Neural progenitor cell (in vitro differentiated cells): Measurements from ENCODE around the gene ZFAND6. TPM values are rescaled to one million over a fixed set of nuclear protein-coding genes. Genes with fewer than 3 reads are reported as not detected.

Source experiments
- DNase-seq: peaks from one replicate; pipeline ENCODE4 v3.0.0-alpha.2; 2016; ENCODE audit warnings: low spot score
- H2AFZ ChIP-seq: fragments of 200-600 bp; sonication (generic); replicated peaks from 2 replicates; pipeline ENCODE4 v1.6.1; 2016; ENCODE audit warnings: antibody characterized with exemption
- H3F3A ChIP-seq: fragments of 200-600 bp; sonication (generic); 2 replicates; pipeline ENCODE4 v1.6.1; 2016; ENCODE audit warnings: antibody characterized with exemption, low read depth
- H3K27ac ChIP-seq: fragments of 200-600 bp; sonication (generic); 2 replicates; pipeline ENCODE4 v1.5.1; 2016; ENCODE audit warnings: mild to moderate bottlenecking
- H3K27me3 ChIP-seq: fragments of 200-600 bp; sonication (generic); 2 replicates; pipeline ENCODE4 v1.6.1; 2016; ENCODE audit warnings: mild to moderate bottlenecking, moderate library complexity
- H3K36me3 ChIP-seq: fragments of 200-600 bp; sonication (generic); 2 replicates; pipeline ENCODE4 v1.5.1; 2016
- H3K4me1 ChIP-seq: fragments of 200-600 bp; sonication (generic); 2 replicates; pipeline ENCODE4 v1.6.1; 2016; ENCODE audit warnings: mixed run types
- H3K4me2 ChIP-seq: fragments of 200-600 bp; sonication (generic); 2 replicates; pipeline ENCODE4 v1.6.1; 2016
- H3K4me3 ChIP-seq: fragments of 200-600 bp; sonication (generic); 2 replicates; pipeline ENCODE4 v1.5.1; 2016
- H3K79me2 ChIP-seq: fragments of 200-600 bp; sonication (generic); 2 replicates; pipeline ENCODE4 v1.6.1; 2016; ENCODE audit warnings: low read depth
- H3K9ac ChIP-seq: fragments of 200-600 bp; sonication (generic); 2 replicates; pipeline ENCODE4 v1.6.1; 2016
- H3K9me3 ChIP-seq: fragments of 200-600 bp; sonication (generic); 2 replicates; pipeline ENCODE4 v1.5.1; 2016; ENCODE audit warnings: low read depth
- H4K20me1 ChIP-seq: fragments of 200-600 bp; sonication (generic); 2 replicates; pipeline ENCODE4 v1.6.1; 2016; ENCODE audit warnings: low read depth
- H3K27ac Mint-ChIP-seq: 3 replicates; pipeline ENCODE4 v1.8.0; 2021; ENCODE audit warnings: mixed read lengths
- H3K27me3 Mint-ChIP-seq: 2 replicates; pipeline ENCODE4 v1.8.0; 2022; ENCODE audit warnings: low read depth, mild to moderate bottlenecking, inconsistent platforms, moderate library complexity, mixed read lengths; ENCODE audit not compliant: insufficient read depth
- H3K36me3 Mint-ChIP-seq: 3 replicates; pipeline ENCODE4 v1.8.0; 2021; ENCODE audit warnings: mixed read lengths
- H3K4me1 Mint-ChIP-seq: 3 replicates; pipeline ENCODE4 v1.8.0; 2021; ENCODE audit warnings: mixed read lengths
- H3K4me3 Mint-ChIP-seq: 3 replicates; pipeline ENCODE4 v1.8.0; 2021; ENCODE audit warnings: mild to moderate bottlenecking, moderate library complexity, mixed read lengths
- H3K9me3 Mint-ChIP-seq: 3 replicates; pipeline ENCODE4 v1.8.0; 2020; ENCODE audit warnings: mixed read lengths
- EZH2 ChIP-seq: fragments of 200-600 bp; sonication (generic); IDR thresholded peaks from 2 replicates; pipeline ENCODE4 v1.6.1; 2017; ENCODE audit warnings: antibody characterized with exemption, mild to moderate bottlenecking, moderate library complexity
- EZH2phosphoT487 ChIP-seq: fragments of 200-600 bp; sonication (generic); IDR thresholded peaks from 2 replicates; pipeline ENCODE4 v1.6.1; 2017; ENCODE audit warnings: antibody characterized with exemption
- total RNA-seq: library from RNA; depleted of rRNA; stranded (reverse); fragments of >200 nt; gene quantifications from 2 replicates; pipeline ENCODE4 v1.2.3, GENCODE V29; 2015; ENCODE audit warnings: low replicate concordance
- TF ChIP-seq, protein P1 (sequence below): fragments of 200-600 bp; sonication (generic); IDR thresholded peaks from 2 replicates; pipeline ENCODE4 v1.5.1; 2017; ENCODE audit warnings: antibody characterized with exemption, mild to moderate bottlenecking

ZFAND6 gene
- total RNA-seq, 1 donor from 2014 or later: 329 TPM

DNA sequence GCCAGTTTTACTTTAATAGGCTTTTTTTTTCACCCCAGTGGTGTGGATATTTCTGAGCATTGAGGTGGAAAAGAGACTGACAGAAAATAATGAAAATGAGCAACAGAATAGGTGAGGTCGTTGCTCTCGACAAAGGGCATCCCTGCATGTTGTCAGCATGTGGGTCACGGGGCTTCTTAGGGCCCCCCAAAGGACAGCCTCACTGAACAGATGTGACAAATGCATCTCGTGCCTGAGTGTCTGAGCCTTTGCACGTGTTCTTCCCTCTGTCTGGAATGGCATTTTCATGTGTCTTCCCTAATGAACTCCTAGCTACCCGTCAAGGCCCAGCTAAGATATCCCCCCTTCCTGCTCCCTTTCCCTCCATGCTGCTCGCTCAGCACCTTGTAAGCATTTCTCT is 125.1 kb downstream of the ZFAND6 start:
- Histone ChIP-seq H3K27ac (no peak overlapping the region), H2AFZ (no peak overlapping the region), H3K27me3 (no peaks in the 10 kb centered on the region), H3K4me1 (peaks cover 11% of the 10 kb centered on the region), H3K9me3 (no peaks in the 10 kb centered on the region), H3F3A (peaks cover 17% of the 10 kb centered on the region), H3K9ac (no peak overlapping the region), H3K79me2 (no peaks in the 10 kb centered on the region), H3K36me3 (no peaks in the 10 kb centered on the region), H3K4me2 (no peak overlapping the region), H4K20me1 (no peaks in the 10 kb centered on the region), H3K4me3 (no peak overlapping the region)
- Mint-ChIP-seq H3K4me1 (peaks cover 30% of the 10 kb centered on the region), H3K27me3 (peaks cover 6% of the 10 kb centered on the region), H3K9me3 (peaks cover 3% of the 10 kb centered on the region), H3K27ac (no peak overlapping the region), H3K36me3 (peaks cover 28% of the 10 kb centered on the region), H3K4me3 (no peak overlapping the region)
- TF ChIP-seq, protein P1, sequence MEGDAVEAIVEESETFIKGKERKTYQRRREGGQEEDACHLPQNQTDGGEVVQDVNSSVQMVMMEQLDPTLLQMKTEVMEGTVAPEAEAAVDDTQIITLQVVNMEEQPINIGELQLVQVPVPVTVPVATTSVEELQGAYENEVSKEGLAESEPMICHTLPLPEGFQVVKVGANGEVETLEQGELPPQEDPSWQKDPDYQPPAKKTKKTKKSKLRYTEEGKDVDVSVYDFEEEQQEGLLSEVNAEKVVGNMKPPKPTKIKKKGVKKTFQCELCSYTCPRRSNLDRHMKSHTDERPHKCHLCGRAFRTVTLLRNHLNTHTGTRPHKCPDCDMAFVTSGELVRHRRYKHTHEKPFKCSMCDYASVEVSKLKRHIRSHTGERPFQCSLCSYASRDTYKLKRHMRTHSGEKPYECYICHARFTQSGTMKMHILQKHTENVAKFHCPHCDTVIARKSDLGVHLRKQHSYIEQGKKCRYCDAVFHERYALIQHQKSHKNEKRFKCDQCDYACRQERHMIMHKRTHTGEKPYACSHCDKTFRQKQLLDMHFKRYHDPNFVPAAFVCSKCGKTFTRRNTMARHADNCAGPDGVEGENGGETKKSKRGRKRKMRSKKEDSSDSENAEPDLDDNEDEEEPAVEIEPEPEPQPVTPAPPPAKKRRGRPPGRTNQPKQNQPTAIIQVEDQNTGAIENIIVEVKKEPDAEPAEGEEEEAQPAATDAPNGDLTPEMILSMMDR: no peak
- no peak for TF ChIP-seq EZH2
- DNase-seq: no peak

DNA sequence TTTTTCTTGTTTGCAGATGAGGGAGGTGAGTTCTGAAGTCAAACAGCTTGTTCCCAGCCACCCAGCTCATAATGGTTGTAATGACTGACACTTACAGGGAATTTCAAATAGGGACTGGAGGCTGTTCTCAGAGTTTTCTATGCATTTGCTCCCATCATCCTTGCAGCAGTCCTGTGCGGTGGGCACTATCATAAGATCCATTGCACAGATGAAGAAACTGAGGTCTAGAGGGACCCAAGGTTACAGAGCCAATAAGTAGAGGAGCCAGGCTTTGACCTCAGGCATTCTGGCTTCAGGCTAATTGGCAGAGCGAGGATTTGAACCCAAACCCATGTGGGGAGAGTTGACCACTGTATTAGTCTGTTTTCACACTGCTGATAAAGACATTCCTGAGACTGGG is 125.7 kb downstream of the ZFAND6 start:
- Histone ChIP-seq H3K4me3 (no peak overlapping the region), H3K79me2 (no peaks in the 10 kb centered on the region), H3K36me3 (no peaks in the 10 kb centered on the region), H3K27me3 (no peaks in the 10 kb centered on the region), H4K20me1 (no peaks in the 10 kb centered on the region), H3K9me3 (no peaks in the 10 kb centered on the region), H3K27ac (no peak overlapping the region), H2AFZ (no peak overlapping the region), H3K9ac (no peak overlapping the region), H3K4me2 (no peak overlapping the region), H3F3A (peaks cover 20% of the 10 kb centered on the region), H3K4me1 (peaks cover 11% of the 10 kb centered on the region)
- Mint-ChIP-seq H3K27ac (no peak overlapping the region), H3K27me3 (peaks cover 6% of the 10 kb centered on the region), H3K4me3 (no peak overlapping the region), H3K36me3 (peaks cover 28% of the 10 kb centered on the region), H3K9me3 (peaks cover 3% of the 10 kb centered on the region), H3K4me1 (peaks cover 30% of the 10 kb centered on the region)
- DNase-seq: no peak
- TF ChIP-seq, protein P1: no peak
- TF ChIP-seq EZH2phosphoT487: no peak
- TF ChIP-seq EZH2: no peak

GRCh38 chr15:80186066-80186465 is 126.6 kb downstream of the ZFAND6 start:
- no peaks in the 10 kb centered on the region for H3K36me3 ChIP-seq
- no peak overlapping the region for H3K27ac Mint-ChIP-seq
- no peak overlapping the region for H3K27ac ChIP-seq
- H4K20me1 ChIP-seq: no peaks in the 10 kb centered on the region
- peaks cover 21% of the 10 kb centered on the region for H3F3A ChIP-seq
- H3K27me3 Mint-ChIP-seq: peaks cover 6% of the 10 kb centered on the region
- peaks cover 3% of the 10 kb centered on the region for H3K9me3 Mint-ChIP-seq
- peaks cover 11% of the 10 kb centered on the region for H3K4me1 ChIP-seq
- H3K27me3 ChIP-seq: no peaks in the 10 kb centered on the region
- H3K79me2 ChIP-seq: no peaks in the 10 kb centered on the region
- H3K4me3 Mint-ChIP-seq: no peak overlapping the region
- peaks cover 30% of the 10 kb centered on the region for H3K4me1 Mint-ChIP-seq
- H2AFZ ChIP-seq: no peak overlapping the region
- H3K36me3 Mint-ChIP-seq: peaks cover 27% of the 10 kb centered on the region
- no peak overlapping the region for H3K4me2 ChIP-seq
- no peak overlapping the region for H3K4me3 ChIP-seq
- no peaks in the 10 kb centered on the region for H3K9me3 ChIP-seq
- H3K9ac ChIP-seq: no peak overlapping the region
- TF ChIP-seq EZH2phosphoT487 (no peak), EZH2 (no peak)
- TF ChIP-seq, protein P1: no peak
- no peak for DNase-seq
